GM12878 (cell line): Measurements from ENCODE around the gene AP1B1. TPM values are rescaled to one million over a fixed set of nuclear protein-coding genes. Genes with fewer than 3 reads are reported as not detected.

Experiments used
- ATAC-seq: fragments of 200-7000 bp; cut with Tn5 transposase; 3 replicates; pipeline ENCODE4 v1.9.1; 2020; ENCODE audit warnings: mild to moderate bottlenecking, moderate library complexity
- BruUV-seq: library from RNA; stranded (reverse); fragments of 400-500 nt; replicated peaks from 2 replicates; lab custom pipeline; 2021; lab: Mats Ljungman, UMichigan
- CTCF ChIA-PET: fragments of 300-600 bp; sonication (Branson Sonifier 250); formaldehyde crosslinking; extraction: SDS; loops from one replicate; lab custom pipeline; 2021; ENCODE audit warnings: inconsistent platforms; lab: Yijun Ruan, JAX
- POLR2A ChIA-PET: fragments of 350-600 bp; formaldehyde crosslinking; extraction: SDS; loops from one replicate; lab custom pipeline; 2021; ENCODE audit warnings: inconsistent platforms; lab: Charles Lee
- RAD21 ChIA-PET: fragments of 300-600 bp; sonication (Branson Sonifier 250); formaldehyde crosslinking; loops from one replicate; lab custom pipeline; 2023; ENCODE audit warnings: antibody characterized with exemption; ENCODE audit not compliant: unreplicated experiment; lab: Charles Lee
- SMC1A ChIA-PET: fragments of 300-600 bp; sonication (Branson Sonifier 250); formaldehyde crosslinking; loops from one replicate; lab custom pipeline; 2023; ENCODE audit not compliant: unreplicated experiment, uncharacterized antibody; lab: Charles Lee
- DNase-seq: peaks from one replicate; pipeline ENCODE4 v3.0.0-alpha.2; 2011; ENCODE audit warnings: low read depth, low spot score
- FAIRE-seq: peaks from 3 replicates; lab custom pipeline; 2011; peaks lifted over from hg19 to GRCh38; lab: Jason Lieb, UNC
- H2AFZ ChIP-seq: 2 replicates; pipeline ENCODE4 v1.6.0; 2011; ENCODE audit warnings: low read depth, low read length, control low read depth; ENCODE audit not compliant: control insufficient read depth
- H3K27ac ChIP-seq: 2 replicates; pipeline ENCODE4 v1.5.1; 2011; ENCODE audit warnings: control low read depth; ENCODE audit not compliant: control insufficient read depth, insufficient read depth
- H3K27me3 ChIP-seq, 2 experiments: replicated peaks in 1 of 2; 2 replicates each; pipeline versions ENCODE4 v1.6.0 to v1.6.1; 2011; ENCODE audit warnings: low read length in 1 of 2; ENCODE audit not compliant: control insufficient read depth in 2 of 2, insufficient read depth in 2 of 2
- H3K36me3 ChIP-seq, 2 experiments: 2 replicates each; pipeline ENCODE4 v1.5.1; 2011; ENCODE audit warnings: low read length in 1 of 2; ENCODE audit not compliant: control insufficient read depth in 2 of 2, insufficient read depth in 2 of 2
- H3K4me1 ChIP-seq: 2 replicates; pipeline ENCODE4 v1.6.1; 2011; ENCODE audit warnings: mild to moderate bottlenecking, low read length, moderate library complexity, mixed read lengths; ENCODE audit not compliant: control insufficient read depth, insufficient read depth
- H3K4me2 ChIP-seq: 2 replicates; pipeline ENCODE4 v1.6.0; 2011; ENCODE audit warnings: control low read depth; ENCODE audit not compliant: control insufficient read depth, insufficient read depth
- H3K4me3 ChIP-seq: fragments of 200-600 bp; sonication (generic); 2 replicates; pipeline ENCODE4 v1.5.1; 2016
- H3K79me2 ChIP-seq: 2 replicates; pipeline ENCODE4 v1.6.0; 2011; ENCODE audit warnings: low read length; ENCODE audit not compliant: control insufficient read depth, insufficient read depth
- H3K9ac ChIP-seq: 2 replicates; pipeline ENCODE4 v1.8.0; 2011; ENCODE audit warnings: low read length, control low read depth, mixed read lengths; ENCODE audit not compliant: control insufficient read depth, insufficient read depth
- H3K9me3 ChIP-seq: replicated peaks from 3 replicates; pipeline ENCODE4 v1.5.1; 2011; ENCODE audit warnings: mild to moderate bottlenecking, low read length; ENCODE audit not compliant: control insufficient read depth, insufficient read depth
- H4K20me1 ChIP-seq: 2 replicates; pipeline ENCODE4 v1.6.0; 2011; ENCODE audit not compliant: control insufficient read depth, insufficient read depth
- CTCF ChIP-seq, 3 experiments: IDR thresholded peaks in 2 of 3; conservative IDR thresholded peaks in 1 of 3; 2 replicates each; pipeline ENCODE4 v1.5.1; 2011; ENCODE audit warnings: low read depth in 3 of 3, low read length in 3 of 3, mild to moderate bottlenecking in 3 of 3, control low read depth in 2 of 3, moderate library complexity in 2 of 3, inconsistent platforms in 1 of 3, mixed read lengths in 1 of 3; ENCODE audit not compliant: control insufficient read depth in 2 of 3, insufficient read depth in 1 of 3; ENCODE audit errors: extremely low read depth in 1 of 3
- EP300 ChIP-seq, 2 experiments: fragments of 150-350 bp in 1 of 2; IDR thresholded peaks; 2 replicates each; pipeline ENCODE4 v1.6.1; 2011 to 2012; ENCODE audit warnings: low read depth in 2 of 2, low read length in 2 of 2, borderline replicate concordance in 1 of 2, improper control_type of control experiment in 1 of 2, inconsistent platforms in 1 of 2; ENCODE audit not compliant: control insufficient read depth in 1 of 2
- FOS ChIP-seq: IDR thresholded peaks from 3 replicates; pipeline ENCODE4 v1.6.1; 2011; ENCODE audit warnings: borderline replicate concordance; ENCODE audit not compliant: insufficient read length; ENCODE audit errors: extremely low read depth
- GATAD2B ChIP-seq: fragments of 450-650 bp; conservative IDR thresholded peaks from 2 replicates; pipeline ENCODE4 v1.6.1; 2017; ENCODE audit warnings: low read depth, mild to moderate bottlenecking, moderate library complexity
- HDAC2 ChIP-seq: fragments of 200-600 bp; sonication (generic); IDR thresholded peaks from 2 replicates; pipeline ENCODE4 v1.6.1; 2017
- NFIC ChIP-seq: IDR thresholded peaks from 2 replicates; pipeline ENCODE4 v1.6.1; 2012; ENCODE audit warnings: low read depth, mild to moderate bottlenecking, inconsistent platforms, low read length, moderate library complexity
- NRF1 ChIP-seq: conservative IDR thresholded peaks from 2 replicates; pipeline ENCODE4 v1.6.1; 2011; ENCODE audit warnings: mild to moderate bottlenecking, low read depth, low read length, improper control_type of control experiment
- PKNOX1 ChIP-seq: fragments of 450-650 bp; IDR thresholded peaks from 2 replicates; pipeline ENCODE4 v1.6.1; 2016; ENCODE audit warnings: mild to moderate bottlenecking
- POLR2AphosphoS5 ChIP-seq: IDR thresholded peaks from 2 replicates; pipeline ENCODE4 v1.6.1; 2011; ENCODE audit warnings: mild to moderate bottlenecking, low read length, inconsistent platforms
- RCOR1 ChIP-seq: conservative IDR thresholded peaks from 2 replicates; pipeline ENCODE4 v1.6.1; 2012; ENCODE audit warnings: low read depth, low read length, improper control_type of control experiment
- SMARCA5 ChIP-seq: fragments of 450-650 bp; IDR thresholded peaks from 2 replicates; pipeline ENCODE4 v1.6.1; 2017; ENCODE audit warnings: mild to moderate bottlenecking
- SREBF2 ChIP-seq: IDR thresholded peaks from 2 replicates; pipeline ENCODE4 v1.6.1; 2012; ENCODE audit warnings: mild to moderate bottlenecking, low read length
- YBX1 ChIP-seq: fragments of 450-650 bp; IDR thresholded peaks from 2 replicates; pipeline ENCODE4 v1.6.1; 2016; ENCODE audit warnings: antibody characterized with exemption
- WGBS: methylation state at CpG from one replicate; pipeline ENCODE4 v1.1.6; 2016; ENCODE audit warnings: low lambda C conversion rate; ENCODE audit not compliant: insufficient replicate concordance, insufficient coverage; ENCODE audit errors: missing lambda C conversion rate; 5-methylcytosine and 5-hydroxymethylcytosine counted together
- in situ Hi-C: fragments of 300-500 bp; cut with MboI; formaldehyde crosslinking; loops from 9 replicates; pipeline ENCODE4 v1.14.3; 2018; ENCODE audit warnings: mixed read lengths
- intact Hi-C: fragments of 100-400 bp; cut with micrococcal nuclease; formaldehyde crosslinking; loops from one replicate; pipeline ENCODE4 v1.14.2; 2022; ENCODE audit not compliant: unreplicated experiment
- polyA plus RNA-seq, 11 experiments: library from polyadenylated mRNA; depleted of rRNA in 4 of 11; unstranded in 6 of 11; stranded (reverse) in 5 of 11; fragments of >200 nt; fragmentation: Nextera tagmentation in 4 of 11; fragmentation: Illumina TruSeq in 1 of 11; extraction: Ambion mirVana in 4 of 11; extraction: Trizol in 1 of 11; gene quantifications; 1 replicate in 1 of 11; 2 replicates in 10 of 11; pipeline versions ENCODE4 v1.2.1 to v1.2.3, GENCODE V29; 2011 to 2016; ENCODE audit warnings: inconsistent platforms in 2 of 11, missing spikeins in 2 of 11, low read depth in 1 of 11
- total RNA-seq, 4 experiments: library from RNA; depleted of rRNA in 3 of 4; stranded (reverse); fragments of >200 nt in 3 of 4; fragmentation: Illumina TruSeq in 1 of 4; extraction: Trizol in 1 of 4; gene quantifications; 2 replicates each; pipeline versions ENCODE4 v1.2.1 to v1.2.3, GENCODE V29; 2013 to 2021
- TF ChIP-seq, protein P1 (sequence below): IDR thresholded peaks from 2 replicates; pipeline ENCODE4 v1.6.1; 2012; ENCODE audit warnings: mild to moderate bottlenecking, low read depth, low read length

Gene AP1B1
- total and polyA plus RNA-seq, 10 of the 15 experiments (the other 5 are each of a cell fraction or from before 2014, with no cell fraction given), result 2.1 to 98.6 (median 57.8) TPM

DNA sequence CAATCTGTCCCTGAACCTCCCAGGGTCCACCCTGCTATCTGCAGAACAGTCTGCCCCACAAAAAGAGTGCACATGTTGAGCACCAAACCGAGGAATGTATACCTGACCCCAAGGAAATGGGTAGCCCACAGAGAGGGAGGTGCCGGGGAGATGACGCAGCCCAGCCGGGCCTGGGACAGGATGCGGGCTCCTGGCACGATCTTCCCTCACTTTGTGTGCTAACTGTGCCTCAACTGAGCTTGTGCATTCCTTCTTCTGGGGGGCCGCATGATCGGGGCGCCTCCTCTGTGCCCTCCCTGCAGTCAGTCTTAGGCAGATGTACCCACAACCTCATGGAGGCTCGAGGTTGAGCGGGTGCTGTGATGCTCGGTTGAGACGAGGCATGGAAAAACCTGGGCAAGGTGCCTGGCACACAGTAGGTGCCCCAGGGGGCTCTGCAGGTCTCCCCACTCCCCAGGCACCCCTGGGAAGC lies 79.5 kb downstream of the AP1B1 start:
- peaks cover 4 to 7% of the 10 kb centered on the region in 2 experiments; a peak in 3 of 4 replicates for H3K27me3 ChIP-seq
- H4K20me1 ChIP-seq, result no peaks in the 10 kb centered on the region
- H3K27ac ChIP-seq, result no peak overlapping the region
- ChIA-PET POLR2A (no interaction called here), RAD21 (no interaction called here), CTCF (no interaction called here), SMC1A (no interaction called here)
- WGBS, result 30% methylated on average over 13 of the region's 13 CpGs
- in situ Hi-C loops (no loop called here), intact Hi-C loops (no loop called here)
- no peaks in the 10 kb centered on the region; the same call in 2 of the 3 replicates for H3K9me3 ChIP-seq
- FAIRE-seq, result no peak
- no peak overlapping the region for H2AFZ ChIP-seq
- no peak for TF ChIP-seq NFIC
- TF ChIP-seq RCOR1, result no peak
- TF ChIP-seq SMARCA5, result no peak
- TF ChIP-seq SREBF2, result no peak
- no peak for TF ChIP-seq CTCF (IDR thresholded peaks at IDR 0.05 in 2 of 3, conservative IDR thresholded peaks at IDR 0.05 in 1 of 3; ENCODE audit: control insufficient read depth in 2 of 3, extremely low read depth in 1 of 3, insufficient read depth in 1 of 3, low read depth in 3 of 3, low read length in 3 of 3)
- no peak for TF ChIP-seq FOS
- TF ChIP-seq PKNOX1, result no peak
- no peak for TF ChIP-seq NRF1
- no peak for TF ChIP-seq GATAD2B
- no peak for TF ChIP-seq YBX1
- no peak for TF ChIP-seq POLR2AphosphoS5
- TF ChIP-seq HDAC2, result no peak
- TF ChIP-seq EP300 (IDR thresholded peaks at IDR 0.05; ENCODE audit: borderline replicate concordance in 1 of 2, control insufficient read depth in 1 of 2, low read depth in 2 of 2, low read length in 2 of 2), result no peak
- TF ChIP-seq, protein P1, sequence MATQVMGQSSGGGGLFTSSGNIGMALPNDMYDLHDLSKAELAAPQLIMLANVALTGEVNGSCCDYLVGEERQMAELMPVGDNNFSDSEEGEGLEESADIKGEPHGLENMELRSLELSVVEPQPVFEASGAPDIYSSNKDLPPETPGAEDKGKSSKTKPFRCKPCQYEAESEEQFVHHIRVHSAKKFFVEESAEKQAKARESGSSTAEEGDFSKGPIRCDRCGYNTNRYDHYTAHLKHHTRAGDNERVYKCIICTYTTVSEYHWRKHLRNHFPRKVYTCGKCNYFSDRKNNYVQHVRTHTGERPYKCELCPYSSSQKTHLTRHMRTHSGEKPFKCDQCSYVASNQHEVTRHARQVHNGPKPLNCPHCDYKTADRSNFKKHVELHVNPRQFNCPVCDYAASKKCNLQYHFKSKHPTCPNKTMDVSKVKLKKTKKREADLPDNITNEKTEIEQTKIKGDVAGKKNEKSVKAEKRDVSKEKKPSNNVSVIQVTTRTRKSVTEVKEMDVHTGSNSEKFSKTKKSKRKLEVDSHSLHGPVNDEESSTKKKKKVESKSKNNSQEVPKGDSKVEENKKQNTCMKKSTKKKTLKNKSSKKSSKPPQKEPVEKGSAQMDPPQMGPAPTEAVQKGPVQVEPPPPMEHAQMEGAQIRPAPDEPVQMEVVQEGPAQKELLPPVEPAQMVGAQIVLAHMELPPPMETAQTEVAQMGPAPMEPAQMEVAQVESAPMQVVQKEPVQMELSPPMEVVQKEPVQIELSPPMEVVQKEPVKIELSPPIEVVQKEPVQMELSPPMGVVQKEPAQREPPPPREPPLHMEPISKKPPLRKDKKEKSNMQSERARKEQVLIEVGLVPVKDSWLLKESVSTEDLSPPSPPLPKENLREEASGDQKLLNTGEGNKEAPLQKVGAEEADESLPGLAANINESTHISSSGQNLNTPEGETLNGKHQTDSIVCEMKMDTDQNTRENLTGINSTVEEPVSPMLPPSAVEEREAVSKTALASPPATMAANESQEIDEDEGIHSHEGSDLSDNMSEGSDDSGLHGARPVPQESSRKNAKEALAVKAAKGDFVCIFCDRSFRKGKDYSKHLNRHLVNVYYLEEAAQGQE, result no peak
- H3K4me2 ChIP-seq, result no peak overlapping the region
- no peaks in the 10 kb centered on the region for H3K36me3 ChIP-seq
- H3K79me2 ChIP-seq, result no peaks in the 10 kb centered on the region
- no peak overlapping the region for H3K9ac ChIP-seq
- no TSS peak for BruUV-seq
- ATAC-seq, result no peak
- no peaks in the 10 kb centered on the region; the same call in 1 of the 2 replicates for H3K4me1 ChIP-seq
- H3K4me3 ChIP-seq, result no peak overlapping the region
- DNase-seq, result no peak
